Choroid plexus epithelial cell (primary cell): Measurements from ENCODE around the gene PXK.
A peak's percentile ranks its signal among the peaks of the same experiment; 100 is the strongest.

Experiments
- DNase-seq: peaks from one replicate; pipeline ENCODE4 v3.0.0-alpha.2; 2010; ENCODE audit warnings: low read depth
- H3K4me3 ChIP-seq: 2 replicates; pipeline ENCODE4 v1.5.1; 2011; ENCODE audit warnings: low read depth, mild to moderate bottlenecking, control low read depth, low read length, moderate library complexity
- TF ChIP-seq, protein P1 (sequence below): conservative IDR thresholded peaks from 2 replicates; pipeline ENCODE4 v1.5.1; 2011; ENCODE audit warnings: low read depth, mild to moderate bottlenecking, control low read depth, inconsistent platforms, low read length, moderate library complexity

Gene PXK

DNA sequence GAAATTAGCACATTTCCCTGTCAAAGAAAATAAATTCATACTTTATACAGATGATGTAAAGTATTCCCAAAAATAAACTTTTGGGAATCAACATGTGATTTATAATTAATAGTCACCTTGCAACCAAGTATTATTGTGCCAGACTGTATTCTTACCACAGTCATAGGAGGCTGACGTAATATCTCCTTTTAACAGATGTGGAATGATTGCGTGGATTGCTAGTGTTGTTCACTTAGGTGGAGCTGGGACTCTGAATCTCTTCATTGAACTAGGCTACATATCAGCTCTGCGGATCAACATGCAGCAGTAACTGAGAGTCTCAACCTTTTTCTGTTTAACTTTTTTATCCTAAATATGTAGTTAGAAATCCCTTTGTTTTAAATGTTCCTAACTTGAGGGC, 37.2 kb downstream of the PXK start:
- no peak for DNase-seq
- TF ChIP-seq, protein P1, sequence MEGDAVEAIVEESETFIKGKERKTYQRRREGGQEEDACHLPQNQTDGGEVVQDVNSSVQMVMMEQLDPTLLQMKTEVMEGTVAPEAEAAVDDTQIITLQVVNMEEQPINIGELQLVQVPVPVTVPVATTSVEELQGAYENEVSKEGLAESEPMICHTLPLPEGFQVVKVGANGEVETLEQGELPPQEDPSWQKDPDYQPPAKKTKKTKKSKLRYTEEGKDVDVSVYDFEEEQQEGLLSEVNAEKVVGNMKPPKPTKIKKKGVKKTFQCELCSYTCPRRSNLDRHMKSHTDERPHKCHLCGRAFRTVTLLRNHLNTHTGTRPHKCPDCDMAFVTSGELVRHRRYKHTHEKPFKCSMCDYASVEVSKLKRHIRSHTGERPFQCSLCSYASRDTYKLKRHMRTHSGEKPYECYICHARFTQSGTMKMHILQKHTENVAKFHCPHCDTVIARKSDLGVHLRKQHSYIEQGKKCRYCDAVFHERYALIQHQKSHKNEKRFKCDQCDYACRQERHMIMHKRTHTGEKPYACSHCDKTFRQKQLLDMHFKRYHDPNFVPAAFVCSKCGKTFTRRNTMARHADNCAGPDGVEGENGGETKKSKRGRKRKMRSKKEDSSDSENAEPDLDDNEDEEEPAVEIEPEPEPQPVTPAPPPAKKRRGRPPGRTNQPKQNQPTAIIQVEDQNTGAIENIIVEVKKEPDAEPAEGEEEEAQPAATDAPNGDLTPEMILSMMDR = no peak
- no peak overlapping the region for H3K4me3 ChIP-seq

DNA sequence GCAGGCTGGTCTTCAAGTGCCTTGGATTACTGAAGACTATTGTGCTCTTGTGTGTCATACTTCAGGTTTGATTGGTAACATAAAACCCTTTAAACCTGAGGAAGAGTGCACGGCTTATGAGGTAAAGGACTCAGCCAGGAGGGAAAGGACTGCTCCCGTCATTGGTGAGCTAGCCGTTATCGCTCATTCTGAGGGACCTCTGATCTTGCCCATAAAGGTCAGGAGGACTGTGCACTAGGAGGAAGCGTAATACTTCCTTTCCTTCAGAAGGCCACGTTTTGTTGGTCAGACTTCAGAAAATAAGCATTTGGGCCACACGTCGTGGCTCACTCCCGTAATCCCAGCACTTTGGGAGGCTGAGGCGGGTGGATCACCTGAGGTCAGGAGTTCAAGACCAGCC, 37.7 kb downstream of the PXK start:
- TF ChIP-seq, protein P1 = no peak
- no peak for DNase-seq
- H3K4me3 ChIP-seq = no peak overlapping the region

DNA sequence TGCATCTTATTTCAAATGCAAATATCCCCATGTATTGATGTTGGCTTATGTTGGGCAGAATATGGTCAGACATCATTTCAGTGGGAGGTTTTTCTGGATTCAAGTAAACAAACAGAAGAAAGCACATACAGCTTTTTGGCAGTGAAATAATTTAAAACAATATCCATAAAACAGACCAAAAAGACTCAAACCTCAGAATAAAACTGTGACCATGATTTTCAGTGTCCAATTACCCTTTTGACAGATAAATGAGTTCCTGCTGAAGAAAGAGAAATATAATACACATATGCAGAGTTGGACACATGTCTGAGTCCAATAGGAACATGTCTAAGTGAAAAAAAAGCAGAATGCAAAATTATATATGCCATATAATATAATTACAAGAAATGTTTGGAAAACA, 39.1 kb downstream of the PXK start:
- no peak overlapping the region for H3K4me3 ChIP-seq
- TF ChIP-seq, protein P1 = no peak

DNA sequence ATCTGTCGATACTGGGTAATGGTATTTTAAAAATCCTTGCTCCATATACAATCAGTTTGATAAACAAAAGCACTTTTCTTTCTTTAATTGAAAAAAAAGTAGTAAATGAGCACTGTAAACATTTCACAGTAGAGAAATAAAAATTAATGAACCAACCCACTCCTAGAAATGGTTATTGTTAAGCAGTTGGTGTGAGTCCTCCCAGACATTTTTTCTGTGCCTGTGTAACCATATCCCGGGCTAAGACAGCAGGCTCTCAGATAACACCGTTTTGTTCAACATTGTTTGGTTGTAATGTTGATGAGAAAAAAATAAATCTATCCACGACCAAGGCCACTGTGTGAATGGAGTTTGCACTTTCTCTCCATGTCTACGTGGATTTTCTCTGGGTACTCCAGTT, 42.6 kb downstream of the PXK start:
- TF ChIP-seq, protein P1 = no peak
- H3K4me3 ChIP-seq = no peak overlapping the region
- DNase-seq = peak; percentile 19

More for the DNA sequence above, 39.1 kb downstream of the PXK start:
- DNase-seq = no peak

DNA sequence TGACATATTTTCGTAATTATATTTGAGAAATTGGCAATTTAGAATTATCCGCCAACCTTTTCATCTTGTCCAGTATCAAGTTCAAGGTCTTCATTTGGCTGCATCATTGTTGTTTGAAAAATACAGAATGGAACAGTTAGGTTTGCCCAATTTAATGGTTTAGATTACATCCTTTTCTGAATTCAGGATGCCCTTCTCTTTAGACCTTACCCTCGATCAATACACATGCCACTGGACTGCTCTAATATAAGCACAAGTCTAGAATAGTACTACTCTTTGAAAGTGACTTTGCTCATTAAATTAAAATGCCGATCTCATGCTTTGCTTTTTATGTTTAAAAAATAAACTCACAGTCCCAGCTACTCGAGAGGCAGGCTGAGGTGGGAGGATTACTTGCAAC, 44.5 kb downstream of the PXK start:
- no peak for DNase-seq
- TF ChIP-seq, protein P1 = no peak
- H3K4me3 ChIP-seq = no peak overlapping the region

DNA sequence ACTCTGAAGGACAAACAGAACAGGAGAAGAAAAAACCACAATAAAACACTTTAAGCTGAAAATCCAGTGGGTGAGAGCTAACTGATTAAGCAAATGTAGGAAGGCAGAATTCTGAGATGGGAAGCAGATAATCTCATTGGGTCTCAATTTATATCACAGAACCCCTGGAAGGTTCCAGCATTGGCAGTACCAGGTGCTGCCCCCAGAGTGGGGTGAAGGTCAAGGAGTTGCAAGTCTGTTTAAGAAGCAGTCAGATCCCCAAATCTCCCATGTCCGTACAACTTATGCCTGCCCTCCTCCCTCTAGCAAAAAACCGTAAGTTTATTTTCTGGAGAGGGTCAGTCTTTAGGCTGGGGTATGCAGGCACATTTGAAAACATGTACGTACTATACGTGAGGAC, 45.1 kb downstream of the PXK start:
- TF ChIP-seq, protein P1 = no peak
- no peak for DNase-seq

DNA sequence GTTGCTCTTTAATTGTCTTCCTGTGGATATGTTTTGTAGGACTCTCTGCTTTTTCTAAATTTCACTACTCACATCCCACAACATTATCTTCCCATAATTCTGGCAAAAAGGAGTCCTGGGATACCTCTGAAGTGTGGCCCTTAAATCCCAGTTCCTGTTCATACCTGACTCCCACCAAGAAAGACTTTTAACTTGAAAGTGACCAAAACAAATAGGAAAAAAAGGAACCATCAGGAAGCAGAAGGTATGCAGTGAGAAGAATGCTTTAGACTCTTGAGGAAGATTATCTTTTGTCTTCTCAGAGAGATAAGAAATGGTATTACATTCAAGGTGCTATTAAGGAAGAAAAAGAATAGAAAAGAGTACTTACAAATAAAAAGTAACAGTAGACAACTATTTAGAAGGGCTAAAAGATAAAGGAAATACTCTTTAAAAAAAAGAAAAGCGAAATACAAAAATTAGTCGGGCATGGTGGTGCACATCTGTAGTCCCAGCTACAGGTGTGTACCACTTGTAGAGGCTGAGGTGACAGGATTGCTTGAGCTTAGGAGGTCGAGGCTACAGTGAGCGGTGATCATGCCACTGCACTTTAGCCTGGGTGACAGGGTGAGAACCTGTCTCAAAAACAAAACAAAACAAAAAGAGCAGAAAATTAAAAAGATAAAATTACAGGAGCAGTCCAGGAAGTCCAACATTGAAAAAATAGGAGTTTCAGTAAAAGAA, 46.8 kb downstream of the PXK start:
- DNase-seq = no peak
- TF ChIP-seq, protein P1 = no peak
- no peak overlapping the region for H3K4me3 ChIP-seq

More for the DNA sequence above, 45.1 kb downstream of the PXK start:
- no peak overlapping the region for H3K4me3 ChIP-seq
